ENCODE data around the gene HEXIM2. TPM values are rescaled to one million over a fixed set of nuclear protein-coding genes. Genes with fewer than 3 reads are reported as not detected.

HEXIM2 gene
- total and polyA plus RNA-seq, 3 donors from 2014 or later = 35.9 to 76.8 (median 47.7) TPM

DNA sequence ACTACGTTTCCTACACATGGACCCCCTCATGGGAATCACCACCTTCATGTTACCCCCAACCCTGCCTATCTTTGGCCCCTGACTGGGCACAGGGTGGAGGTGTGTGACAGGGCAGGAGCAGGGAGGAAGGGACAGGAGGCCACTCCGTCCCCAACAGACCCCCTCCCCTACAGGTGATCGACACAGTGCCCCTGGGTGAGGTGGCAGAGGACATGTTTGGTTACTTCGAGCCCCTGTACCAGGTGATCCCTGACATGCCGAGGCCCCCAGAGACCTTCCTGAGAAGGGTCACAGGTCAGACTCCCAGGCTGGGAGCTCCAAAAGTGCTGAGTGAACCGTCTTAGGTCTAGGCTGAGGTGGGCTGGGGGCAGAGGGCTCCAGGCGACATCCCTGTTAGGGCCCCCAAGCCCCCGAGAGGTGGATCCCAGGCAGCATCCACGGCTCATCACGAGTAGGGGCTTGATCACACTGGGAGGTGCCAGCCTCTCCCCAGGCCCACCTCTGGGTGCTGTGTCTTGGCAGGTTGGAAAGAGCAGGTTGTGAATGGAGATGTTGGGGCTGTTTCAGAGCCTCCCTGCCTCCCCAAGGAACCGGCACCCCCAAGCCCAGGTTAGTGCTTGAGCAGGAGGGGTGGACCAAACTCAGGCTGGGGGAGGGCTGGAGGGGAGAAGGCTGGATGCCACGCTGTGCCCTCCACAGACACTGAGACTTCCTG is 24.7 kb upstream of the HEXIM2 start:
- H3K27ac ChIP-seq = no peak overlapping the region
- H3K36me3 ChIP-seq (ENCODE audit: low read depth, missing control alignments) = no peaks in the 10 kb centered on the region
- H3K4me3 ChIP-seq = no peak overlapping the region
- TF ChIP-seq, protein P1, sequence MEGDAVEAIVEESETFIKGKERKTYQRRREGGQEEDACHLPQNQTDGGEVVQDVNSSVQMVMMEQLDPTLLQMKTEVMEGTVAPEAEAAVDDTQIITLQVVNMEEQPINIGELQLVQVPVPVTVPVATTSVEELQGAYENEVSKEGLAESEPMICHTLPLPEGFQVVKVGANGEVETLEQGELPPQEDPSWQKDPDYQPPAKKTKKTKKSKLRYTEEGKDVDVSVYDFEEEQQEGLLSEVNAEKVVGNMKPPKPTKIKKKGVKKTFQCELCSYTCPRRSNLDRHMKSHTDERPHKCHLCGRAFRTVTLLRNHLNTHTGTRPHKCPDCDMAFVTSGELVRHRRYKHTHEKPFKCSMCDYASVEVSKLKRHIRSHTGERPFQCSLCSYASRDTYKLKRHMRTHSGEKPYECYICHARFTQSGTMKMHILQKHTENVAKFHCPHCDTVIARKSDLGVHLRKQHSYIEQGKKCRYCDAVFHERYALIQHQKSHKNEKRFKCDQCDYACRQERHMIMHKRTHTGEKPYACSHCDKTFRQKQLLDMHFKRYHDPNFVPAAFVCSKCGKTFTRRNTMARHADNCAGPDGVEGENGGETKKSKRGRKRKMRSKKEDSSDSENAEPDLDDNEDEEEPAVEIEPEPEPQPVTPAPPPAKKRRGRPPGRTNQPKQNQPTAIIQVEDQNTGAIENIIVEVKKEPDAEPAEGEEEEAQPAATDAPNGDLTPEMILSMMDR (IDR thresholded peaks at IDR 0.05) = no peak
- no peak for TF ChIP-seq POLR2A (IDR thresholded peaks at IDR 0.05)
- 63 to 89% methylated on average over 4 to 12 of the region's 12 CpGs for WGBS, 2 donors
- H3K4me1 ChIP-seq = peaks cover 7% of the 10 kb centered on the region
- DNase-seq = no peak
- intact Hi-C loops (cut with DNase I; ENCODE audit: low total_unique reads) = no loop called here
- H3K27me3 ChIP-seq = no peaks in the 10 kb centered on the region
- no peaks in the 10 kb centered on the region for H3K9me3 ChIP-seq

DNA sequence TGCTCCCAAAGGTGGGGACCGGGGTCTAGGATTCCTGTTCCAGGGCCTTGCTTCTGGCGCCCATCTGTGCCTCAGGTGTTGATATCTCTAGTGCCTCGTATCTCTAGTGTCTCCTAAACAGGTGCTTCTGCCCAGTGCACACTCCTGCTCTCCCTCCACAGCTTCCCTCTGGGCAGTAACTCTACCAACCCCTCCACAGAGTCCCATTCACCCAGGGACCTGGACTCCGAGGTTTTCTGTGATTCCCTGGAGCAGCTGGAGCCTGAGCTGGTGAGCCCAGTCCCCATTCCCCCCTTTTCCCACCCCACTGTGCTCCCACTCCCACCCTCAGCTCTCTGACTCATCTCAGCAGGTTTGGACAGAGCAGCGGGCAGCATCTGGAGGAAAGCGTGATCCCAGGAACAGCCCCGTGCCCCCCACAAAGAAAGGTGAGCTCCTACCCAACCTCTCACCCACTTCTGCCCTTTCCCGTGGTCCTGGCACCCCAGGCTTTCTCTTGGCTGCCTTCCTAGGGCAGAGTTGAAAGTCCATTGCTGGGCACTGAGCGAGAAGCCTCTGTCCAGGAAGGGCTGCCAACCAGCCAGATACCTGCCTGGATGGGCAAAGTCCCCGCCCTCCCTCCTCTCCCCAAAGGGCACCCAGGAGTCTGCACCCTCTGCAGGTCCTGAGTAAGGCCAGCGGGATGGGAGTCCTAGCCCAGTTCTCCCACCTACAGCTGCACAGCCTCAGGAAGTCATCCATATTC is 23.9 kb upstream of the HEXIM2 start:
- no peak overlapping the region for H3K27ac ChIP-seq
- intact Hi-C loops (cut with DNase I; ENCODE audit: low total_unique reads) = no loop called here
- H3K9me3 ChIP-seq = no peaks in the 10 kb centered on the region
- no peak overlapping the region for H3K4me3 ChIP-seq
- no peaks in the 10 kb centered on the region for H3K27me3 ChIP-seq
- 90 to 91% methylated on average over 8 to 11 of the region's 11 CpGs for WGBS, 2 donors
- H3K36me3 ChIP-seq (ENCODE audit: low read depth, missing control alignments) = no peaks in the 10 kb centered on the region
- H3K4me1 ChIP-seq = peaks cover 7% of the 10 kb centered on the region
- DNase-seq = no peak
- TF ChIP-seq, protein P1 (IDR thresholded peaks at IDR 0.05) = no peak
- no peak for TF ChIP-seq POLR2A (IDR thresholded peaks at IDR 0.05)

DNA sequence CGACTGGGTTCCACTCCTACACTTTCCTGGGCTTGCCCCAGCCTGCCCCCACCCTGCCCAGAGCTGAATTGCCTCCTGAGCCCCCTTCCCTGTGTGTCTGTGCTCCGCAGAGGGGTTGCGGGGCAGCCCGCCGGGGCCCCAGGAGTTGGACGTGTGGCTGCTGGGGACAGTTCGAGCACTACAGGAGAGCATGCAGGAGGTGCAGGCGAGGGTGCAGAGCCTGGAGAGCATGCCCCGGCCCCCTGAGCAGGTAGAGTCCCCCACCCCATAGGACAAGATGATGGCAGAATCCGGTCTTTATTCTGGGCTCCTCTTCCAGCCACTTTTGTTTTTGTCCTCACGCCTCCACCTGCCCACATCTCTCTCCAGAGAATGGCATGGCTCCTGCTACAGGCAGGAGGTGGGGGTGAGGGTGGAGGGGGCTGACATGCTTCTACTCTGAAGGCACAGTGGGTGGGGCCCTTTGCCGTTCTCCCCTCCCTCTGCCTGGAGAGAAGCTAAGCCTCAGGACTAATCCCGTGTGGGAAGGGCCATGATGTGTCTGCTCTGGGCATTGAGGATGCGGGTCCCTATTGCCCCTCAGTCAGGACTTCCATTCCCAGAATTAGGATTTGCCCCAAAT is 22.7 kb upstream of the HEXIM2 start:
- no peaks in the 10 kb centered on the region for H3K36me3 ChIP-seq (ENCODE audit: low read depth, missing control alignments)
- TF ChIP-seq, protein P1 (IDR thresholded peaks at IDR 0.05) = no peak
- no peak for TF ChIP-seq POLR2A (IDR thresholded peaks at IDR 0.05)
- H3K27me3 ChIP-seq = no peaks in the 10 kb centered on the region
- DNase-seq = no peak
- no peaks in the 10 kb centered on the region for H3K9me3 ChIP-seq
- WGBS, 2 donors = 84 to 88% methylated on average over 14 of the region's 14 CpGs
- intact Hi-C loops (cut with DNase I; ENCODE audit: low total_unique reads) = no loop called here
- H3K4me1 ChIP-seq = peaks cover 15% of the 10 kb centered on the region
- no peak overlapping the region for H3K4me3 ChIP-seq
- H3K27ac ChIP-seq = no peak overlapping the region

DNA sequence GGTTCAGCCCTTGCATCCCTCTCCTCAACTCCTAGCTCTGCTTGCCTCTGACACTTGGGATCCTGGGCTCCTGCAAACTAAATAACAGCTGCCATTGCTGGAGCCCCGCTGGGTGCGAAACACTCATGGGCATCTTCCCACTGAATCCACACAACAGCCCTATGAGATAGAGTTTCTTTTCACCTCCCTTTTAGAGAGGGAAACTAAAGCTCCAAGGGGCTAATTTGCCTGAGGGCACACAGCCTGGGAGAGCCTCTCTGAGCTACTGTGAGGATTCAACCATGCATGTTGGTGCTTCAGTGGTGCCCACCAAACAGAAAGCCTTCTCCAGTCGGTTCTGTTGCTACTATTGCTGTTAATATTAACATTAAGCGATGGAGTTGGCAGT is 22.1 kb upstream of the HEXIM2 start:
- 86 to 89% methylated on average over 4 of the region's 4 CpGs for WGBS, 2 donors
- Histone ChIP-seq H3K4me1 (peaks cover 15% of the 10 kb centered on the region), H3K9me3 (no peaks in the 10 kb centered on the region), H3K27me3 (no peaks in the 10 kb centered on the region), H3K4me3 (no peak overlapping the region), H3K27ac (no peak overlapping the region), H3K36me3 (ENCODE audit: low read depth, missing control alignments) (no peaks in the 10 kb centered on the region)
- no peak for TF ChIP-seq POLR2A (IDR thresholded peaks at IDR 0.05)
- TF ChIP-seq, protein P1 (IDR thresholded peaks at IDR 0.05) = no peak
- DNase-seq = no peak
- intact Hi-C loops (cut with DNase I; ENCODE audit: low total_unique reads) = no loop called here

Data from testis (tissue), 3 donors.